ENCODE results near the gene PRDM16. TPM values are rescaled to one million over a fixed set of nuclear protein-coding genes. Genes with fewer than 3 reads are reported as not detected.

PRDM16 gene
- total RNA-seq, 4 donors from 2014 or later = 5.9 to 41.7 (median 11.2) TPM

DNA sequence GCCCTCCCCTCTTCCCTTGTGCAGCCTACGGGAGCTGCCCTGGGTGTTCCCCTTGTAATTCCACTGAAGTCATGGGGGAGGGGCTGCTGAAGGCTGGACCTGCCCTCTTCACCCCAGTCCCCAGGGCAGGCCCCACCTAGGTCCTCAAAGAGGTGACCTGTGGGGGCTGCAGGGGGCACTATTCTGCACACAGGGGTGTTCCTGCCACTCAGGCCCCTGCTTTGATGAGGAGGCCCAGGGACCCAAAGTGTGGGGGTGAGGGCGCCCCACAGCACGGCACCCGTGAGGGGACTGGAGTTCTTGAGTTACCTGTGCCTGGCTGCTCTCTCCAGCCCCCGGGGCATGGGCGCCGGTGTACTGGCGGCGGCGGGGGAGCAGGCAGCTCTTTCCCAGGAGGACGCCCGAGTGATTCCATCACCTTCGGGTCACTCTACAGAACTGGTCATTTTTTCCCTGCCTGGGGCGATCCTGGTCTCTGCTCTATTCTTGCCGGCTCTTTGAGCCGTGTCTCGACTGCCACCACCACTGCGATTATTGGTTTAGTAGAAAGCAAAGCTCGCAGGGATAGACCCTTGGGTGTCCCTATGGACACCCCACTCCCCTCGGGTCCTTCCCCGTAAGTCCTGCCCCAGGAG, 6.9 kb upstream of the PRDM16 start:
- Histone ChIP-seq H3K27me3 (peaks cover 0 to 54% of the 10 kb centered on the region in 2 donors), H3K36me3 (peaks cover 0 to 22% (median 0%) of the 10 kb centered on the region in 3 donors), H3K4me3 (no peak overlapping the region), H3K9me3 (no peaks in the 10 kb centered on the region), H3K27ac (peak overlapping the region; percentile 15 to 95 (median 64)), H3K4me1 (peaks cover 0 to 55% (median 17%) of the 10 kb centered on the region in 4 donors)
- TF ChIP-seq EP300 (IDR thresholded peaks at IDR 0.05) (no peak), POLR2A (IDR thresholded peaks at IDR 0.05) (no peak)
- TF ChIP-seq, protein P1, sequence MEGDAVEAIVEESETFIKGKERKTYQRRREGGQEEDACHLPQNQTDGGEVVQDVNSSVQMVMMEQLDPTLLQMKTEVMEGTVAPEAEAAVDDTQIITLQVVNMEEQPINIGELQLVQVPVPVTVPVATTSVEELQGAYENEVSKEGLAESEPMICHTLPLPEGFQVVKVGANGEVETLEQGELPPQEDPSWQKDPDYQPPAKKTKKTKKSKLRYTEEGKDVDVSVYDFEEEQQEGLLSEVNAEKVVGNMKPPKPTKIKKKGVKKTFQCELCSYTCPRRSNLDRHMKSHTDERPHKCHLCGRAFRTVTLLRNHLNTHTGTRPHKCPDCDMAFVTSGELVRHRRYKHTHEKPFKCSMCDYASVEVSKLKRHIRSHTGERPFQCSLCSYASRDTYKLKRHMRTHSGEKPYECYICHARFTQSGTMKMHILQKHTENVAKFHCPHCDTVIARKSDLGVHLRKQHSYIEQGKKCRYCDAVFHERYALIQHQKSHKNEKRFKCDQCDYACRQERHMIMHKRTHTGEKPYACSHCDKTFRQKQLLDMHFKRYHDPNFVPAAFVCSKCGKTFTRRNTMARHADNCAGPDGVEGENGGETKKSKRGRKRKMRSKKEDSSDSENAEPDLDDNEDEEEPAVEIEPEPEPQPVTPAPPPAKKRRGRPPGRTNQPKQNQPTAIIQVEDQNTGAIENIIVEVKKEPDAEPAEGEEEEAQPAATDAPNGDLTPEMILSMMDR (IDR thresholded peaks at IDR 0.05) = no peak
- 49 to 51% methylated on average over 18 to 21 of the region's 21 CpGs for whole genome bisulfite sequencing, 2 donors
- no peak for DNase-seq (ENCODE audit: low spot score in 2 of 2)

DNA sequence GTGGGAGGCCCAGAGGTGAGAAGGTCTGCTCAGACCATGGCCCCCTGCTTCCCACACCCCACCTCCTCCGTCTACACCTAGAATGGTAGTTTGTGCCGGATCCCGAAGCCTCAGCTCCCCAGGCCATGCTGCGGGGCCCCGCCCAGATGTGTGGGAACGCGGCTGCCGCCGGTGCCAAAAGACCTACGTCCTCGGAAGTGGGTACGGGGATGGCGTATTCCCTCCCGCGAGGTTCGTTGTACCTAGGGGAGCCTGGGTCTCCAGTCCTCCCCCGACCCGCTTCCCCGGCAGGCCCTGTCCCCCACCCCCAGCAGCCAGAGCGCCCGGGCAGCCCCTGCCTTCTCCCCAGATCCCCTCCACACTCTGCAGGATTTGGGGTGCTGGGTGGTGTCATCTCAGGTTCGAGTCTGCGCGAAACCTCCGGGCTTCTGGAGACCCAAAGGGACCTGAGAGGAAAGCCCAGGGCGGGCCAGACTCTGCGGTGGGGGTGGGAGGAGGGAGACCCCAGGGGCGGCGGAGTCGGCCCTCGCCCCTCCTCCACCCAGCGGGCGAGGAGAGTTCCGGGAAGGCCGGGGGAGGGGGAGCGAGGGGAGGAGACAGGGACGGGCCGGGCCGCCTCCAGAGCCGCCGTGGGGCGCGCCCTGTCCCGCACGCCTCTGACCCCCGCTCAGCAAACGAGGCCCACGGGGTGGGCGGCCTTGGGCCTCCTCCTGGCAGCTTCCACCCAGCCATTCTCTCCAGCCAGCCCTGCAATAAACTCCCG, 6.2 kb upstream of the PRDM16 start:
- TF ChIP-seq POLR2A (IDR thresholded peaks at IDR 0.05) = no peak
- no peak for TF ChIP-seq EP300 (IDR thresholded peaks at IDR 0.05)
- TF ChIP-seq, protein P1 (IDR thresholded peaks at IDR 0.05) = no peak
- H3K36me3 ChIP-seq = peaks cover 0 to 22% (median 0%) of the 10 kb centered on the region in 3 donors
- no peak for DNase-seq (ENCODE audit: low spot score in 2 of 2)
- H3K27ac ChIP-seq = peak overlapping the region; percentile 15 to 95 (median 64)
- peaks cover 0 to 61% of the 10 kb centered on the region in 2 donors for H3K27me3 ChIP-seq
- 30 to 39% methylated on average over 26 to 27 of the region's 50 CpGs for WGBS, 2 donors
- H3K4me1 ChIP-seq = peaks cover 0 to 62% (median 22%) of the 10 kb centered on the region in 4 donors
- no peaks in the 10 kb centered on the region for H3K9me3 ChIP-seq
- peak overlapping the region in 1 of 4 donors; percentile 15 for H3K4me3 ChIP-seq

DNA sequence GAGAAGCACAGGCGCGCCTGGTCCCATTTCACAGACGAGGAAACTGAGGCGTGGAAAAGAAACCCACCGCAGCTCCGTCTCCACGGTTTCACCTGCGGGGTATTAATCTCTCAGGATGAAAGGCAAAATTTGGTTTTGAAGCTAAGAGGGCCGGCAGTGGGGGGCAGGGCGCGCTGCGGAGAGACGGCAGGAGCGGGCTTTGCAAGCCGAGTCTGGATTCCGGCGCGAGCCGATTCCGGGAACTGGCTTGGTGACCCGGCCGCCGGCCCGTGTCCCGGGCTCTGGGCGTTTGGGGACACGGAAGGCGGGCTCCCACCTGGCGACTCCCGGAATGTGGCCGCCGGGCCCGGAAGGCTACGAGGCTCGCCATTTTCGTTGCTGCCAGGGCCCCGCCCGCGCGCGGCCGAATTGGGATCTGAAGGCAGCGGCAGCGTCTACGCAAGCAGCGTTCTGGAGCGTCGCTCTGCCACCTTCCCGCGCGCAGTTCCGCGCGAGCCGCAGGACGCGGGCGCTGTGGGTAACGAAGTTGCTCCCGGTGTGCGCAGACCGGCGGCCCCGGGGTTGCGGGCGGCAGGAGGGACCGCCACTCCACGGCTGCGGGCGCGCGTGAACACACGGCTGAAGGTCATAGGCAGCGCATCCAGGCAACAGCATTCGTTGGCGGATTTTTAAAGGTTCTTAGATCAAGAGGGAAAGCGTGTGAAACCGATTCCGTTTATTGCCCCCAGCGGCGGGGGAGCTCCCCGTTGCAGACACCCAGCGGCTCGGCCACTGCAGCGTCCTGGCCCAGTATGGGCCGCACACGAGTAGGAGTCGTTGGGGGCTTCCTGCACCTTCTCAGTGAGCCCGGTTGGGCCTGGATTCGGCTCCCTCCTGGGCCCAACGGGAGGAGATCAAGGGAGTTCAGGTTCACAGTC, 5.4 kb upstream of the PRDM16 start:
- peaks cover 0 to 70% (median 26%) of the 10 kb centered on the region in 4 donors for H3K4me1 ChIP-seq
- no peaks in the 10 kb centered on the region for H3K9me3 ChIP-seq
- WGBS, 2 donors = 63 to 70% methylated on average over 77 to 89 of the region's 91 CpGs
- no peak for TF ChIP-seq POLR2A (IDR thresholded peaks at IDR 0.05)
- TF ChIP-seq, protein P1 (IDR thresholded peaks at IDR 0.05) = no peak
- DNase-seq (ENCODE audit: low spot score in 2 of 2) = no peak
- H3K4me3 ChIP-seq = peak overlapping the region in 2 of 4 donors; percentile 8 to 15
- peaks cover 0 to 69% of the 10 kb centered on the region in 2 donors for H3K27me3 ChIP-seq
- peaks cover 0 to 16% (median 0%) of the 10 kb centered on the region in 3 donors for H3K36me3 ChIP-seq
- peak overlapping the region; percentile 0 to 95 (median 48) for H3K27ac ChIP-seq

DNA sequence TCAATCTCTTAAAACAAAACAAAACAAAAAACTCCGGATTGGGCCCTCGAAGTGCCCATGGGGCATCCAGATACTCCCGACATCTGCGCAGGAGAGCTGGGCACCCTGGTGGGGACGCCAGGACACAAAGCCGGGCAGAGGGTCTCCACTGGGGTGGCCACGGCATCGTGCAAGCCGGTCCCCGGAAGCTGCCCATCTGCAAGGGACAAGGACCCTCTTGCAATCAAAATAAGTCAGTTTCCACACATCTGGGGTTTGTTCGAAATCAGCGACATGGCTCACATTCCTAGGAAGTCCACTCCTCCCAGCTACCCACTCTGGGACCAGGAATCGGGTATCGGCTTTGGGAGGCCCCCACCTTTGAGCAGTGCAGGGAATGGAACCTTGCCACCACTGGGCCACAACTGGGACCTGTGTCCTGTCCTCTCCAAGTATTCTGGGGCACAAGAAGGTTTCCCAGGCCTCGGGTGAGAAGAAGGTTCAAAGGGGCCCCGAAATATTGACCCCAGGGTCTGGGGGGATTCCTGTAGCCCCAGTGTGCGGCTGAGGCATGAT, 4.6 kb upstream of the PRDM16 start:
- TF ChIP-seq, protein P1 (IDR thresholded peaks at IDR 0.05) = no peak
- no peak for TF ChIP-seq POLR2A (IDR thresholded peaks at IDR 0.05)
- no peak for TF ChIP-seq EP300 (IDR thresholded peaks at IDR 0.05)
- WGBS, 2 donors = 49 to 56% methylated on average over 16 to 17 of the region's 17 CpGs
- Histone ChIP-seq H3K36me3 (peaks cover 0 to 11% (median 0%) of the 10 kb centered on the region in 3 donors), H3K27ac (peak overlapping the region in 3 of 4 donors; percentile 2 to 95 (median 94)), H3K4me3 (no peak overlapping the region), H3K27me3 (peaks cover 0 to 73% of the 10 kb centered on the region in 2 donors), H3K4me1 (peaks cover 0 to 75% (median 28%) of the 10 kb centered on the region in 4 donors), H3K9me3 (no peaks in the 10 kb centered on the region)
- DNase-seq (ENCODE audit: low spot score in 2 of 2) = no peak
